ENCODE measurements around the gene ATXN2.

GRCh38 chr12:111453071-111453989 is 145.8 kb downstream of the ATXN2 start:
- no peak for TF ChIP-seq CTCF (IDR thresholded peaks at IDR 0.05; ENCODE audit: low read length)
- no peak for TF ChIP-seq EZH2 (IDR thresholded peaks at IDR 0.05; ENCODE audit: borderline replicate concordance, low read length)
